Measurements from ENCODE around the gene ACSM6. TPM values are rescaled to one million over a fixed set of nuclear protein-coding genes. Genes with fewer than 3 reads are reported as not detected.

The ACSM6 gene
- polyA plus RNA-seq, 4 donors: 0.07 TPM; not detected in 3

GRCh38 chr10:95262763-95263518 is 68.9 kb downstream of the ACSM6 start:
- 65 to 80% (median 66%) methylated on average over 5 of the region's 5 CpGs for WGBS, 3 donors
- H3K27ac ChIP-seq (ENCODE audit: low read depth in 1 of 3, low read length in 2 of 3): no peak overlapping the region
- no peak for DNase-seq
- peaks cover 0 to 4% of the 10 kb centered on the region in 2 donors for H3K9me3 ChIP-seq (ENCODE audit: control insufficient read depth in 2 of 2, insufficient read depth in 1 of 2, low read depth in 1 of 2, low read length in 1 of 2)
- H3K36me3 ChIP-seq (ENCODE audit: control insufficient read depth in 3 of 3, insufficient read depth in 2 of 3, low read depth in 1 of 3, low read length in 3 of 3): peaks cover 2 to 60% (median 6%) of the 10 kb centered on the region in 3 donors
- H3K4me1 ChIP-seq (ENCODE audit: control insufficient read depth in 3 of 3, insufficient read depth in 2 of 3, low read depth in 1 of 3, low read length in 2 of 3): peaks cover 0 to 46% (median 14%) of the 10 kb centered on the region in 3 donors
- H3K27me3 ChIP-seq (ENCODE audit: control insufficient read depth in 3 of 3, insufficient read depth in 3 of 3, low read length in 3 of 3): no peaks in the 10 kb centered on the region
- H3K4me3 ChIP-seq (ENCODE audit: low read depth in 1 of 3, low read length in 3 of 3): no peak overlapping the region
- no peak for FAIRE-seq

GRCh38 chr10:95263864-95264226 is 69.8 kb downstream of the ACSM6 start:
- no peaks in the 10 kb centered on the region for H3K27me3 ChIP-seq (ENCODE audit: control insufficient read depth in 3 of 3, insufficient read depth in 3 of 3, low read length in 3 of 3)
- peaks cover 0 to 55% (median 14%) of the 10 kb centered on the region in 3 donors for H3K4me1 ChIP-seq (ENCODE audit: control insufficient read depth in 3 of 3, insufficient read depth in 2 of 3, low read depth in 1 of 3, low read length in 2 of 3)
- 80 to 98% (median 83%) methylated on average over 6 to 7 of the region's 7 CpGs for WGBS, 3 donors
- FAIRE-seq: no peak
- peaks cover 2 to 63% (median 3%) of the 10 kb centered on the region in 3 donors for H3K36me3 ChIP-seq (ENCODE audit: control insufficient read depth in 3 of 3, insufficient read depth in 2 of 3, low read depth in 1 of 3, low read length in 3 of 3)
- DNase-seq: no peak
- no peaks in the 10 kb centered on the region for H3K9me3 ChIP-seq (ENCODE audit: control insufficient read depth in 2 of 2, insufficient read depth in 1 of 2, low read depth in 1 of 2, low read length in 1 of 2)
- peak overlapping the region in 2 of 3 donors; percentile 62 to 93 for H3K27ac ChIP-seq (ENCODE audit: low read depth in 1 of 3, low read length in 2 of 3)
- no peak overlapping the region for H3K4me3 ChIP-seq (ENCODE audit: low read depth in 1 of 3, low read length in 3 of 3)

GRCh38 chr10:95264227-95265051 is 70.4 kb downstream of the ACSM6 start:
- H3K27me3 ChIP-seq (ENCODE audit: control insufficient read depth in 3 of 3, insufficient read depth in 3 of 3, low read length in 3 of 3): no peaks in the 10 kb centered on the region
- H3K4me3 ChIP-seq (ENCODE audit: low read depth in 1 of 3, low read length in 3 of 3): no peak overlapping the region
- H3K36me3 ChIP-seq (ENCODE audit: control insufficient read depth in 3 of 3, insufficient read depth in 2 of 3, low read depth in 1 of 3, low read length in 3 of 3): peaks cover 2 to 66% (median 3%) of the 10 kb centered on the region in 3 donors
- no peaks in the 10 kb centered on the region for H3K9me3 ChIP-seq (ENCODE audit: control insufficient read depth in 2 of 2, insufficient read depth in 1 of 2, low read depth in 1 of 2, low read length in 1 of 2)
- 33 to 61% (median 55%) methylated on average over 6 of the region's 6 CpGs for WGBS, 3 donors
- peak; percentile 64 for DNase-seq
- FAIRE-seq: no peak
- H3K27ac ChIP-seq (ENCODE audit: low read depth in 1 of 3, low read length in 2 of 3): peak overlapping the region in 2 of 3 donors; percentile 62 to 93
- peaks cover 0 to 59% (median 14%) of the 10 kb centered on the region in 3 donors for H3K4me1 ChIP-seq (ENCODE audit: control insufficient read depth in 3 of 3, insufficient read depth in 2 of 3, low read depth in 1 of 3, low read length in 2 of 3)

GRCh38 chr10:95265572-95265971 is 71.5 kb downstream of the ACSM6 start:
- FAIRE-seq (no peak), DNase-seq (no peak)
- Histone ChIP-seq H3K4me3 (ENCODE audit: low read depth in 1 of 3, low read length in 3 of 3) (no peak overlapping the region), H3K27ac (ENCODE audit: low read depth in 1 of 3, low read length in 2 of 3) (peak overlapping the region in 2 of 3 donors; percentile 55 to 93), H3K9me3 (ENCODE audit: control insufficient read depth in 2 of 2, insufficient read depth in 1 of 2, low read depth in 1 of 2, low read length in 1 of 2) (no peaks in the 10 kb centered on the region), H3K4me1 (ENCODE audit: control insufficient read depth in 3 of 3, insufficient read depth in 2 of 3, low read depth in 1 of 3, low read length in 2 of 3) (peaks cover 0 to 56% (median 14%) of the 10 kb centered on the region in 3 donors), H3K36me3 (ENCODE audit: control insufficient read depth in 3 of 3, insufficient read depth in 2 of 3, low read depth in 1 of 3, low read length in 3 of 3) (peaks cover 5 to 67% (median 5%) of the 10 kb centered on the region in 3 donors), H3K27me3 (ENCODE audit: control insufficient read depth in 3 of 3, insufficient read depth in 3 of 3, low read length in 3 of 3) (no peaks in the 10 kb centered on the region)
- WGBS, 3 donors: 92 to 94% (median 92%) methylated on average over 8 of the region's 8 CpGs

- H3K9me3 ChIP-seq (ENCODE audit: control insufficient read depth in 2 of 2, insufficient read depth in 1 of 2, low read depth in 1 of 2, low read length in 1 of 2): no peaks in the 10 kb centered on the region
- FAIRE-seq (no peak), DNase-seq (peak; percentile 92 to 96)
- H3K27me3 ChIP-seq (ENCODE audit: control insufficient read depth in 3 of 3, insufficient read depth in 3 of 3, low read length in 3 of 3): no peaks in the 10 kb centered on the region
- peak overlapping the region; percentile 58 to 93 (median 92) for H3K27ac ChIP-seq (ENCODE audit: low read depth in 1 of 3, low read length in 2 of 3)
- H3K4me1 ChIP-seq (ENCODE audit: control insufficient read depth in 3 of 3, insufficient read depth in 2 of 3, low read depth in 1 of 3, low read length in 2 of 3): peaks cover 0 to 49% (median 10%) of the 10 kb centered on the region in 3 donors
- H3K36me3 ChIP-seq (ENCODE audit: control insufficient read depth in 3 of 3, insufficient read depth in 2 of 3, low read depth in 1 of 3, low read length in 3 of 3): peaks cover 5 to 61% (median 5%) of the 10 kb centered on the region in 3 donors
- 0 to 19% (median 6%) methylated on average over 1 of the region's 1 CpG for WGBS, 3 donors
- no peak overlapping the region for H3K4me3 ChIP-seq (ENCODE audit: low read depth in 1 of 3, low read length in 3 of 3)
Measured at GRCh38 chr10:95266674-95267095, 72.6 kb downstream of the ACSM6 start.

GRCh38 chr10:95267251-95267650 is 73.2 kb downstream of the ACSM6 start:
- H3K9me3 ChIP-seq (ENCODE audit: control insufficient read depth in 2 of 2, insufficient read depth in 1 of 2, low read depth in 1 of 2, low read length in 1 of 2): no peaks in the 10 kb centered on the region
- FAIRE-seq (no peak), DNase-seq (peak; percentile 52 to 70)
- H3K4me1 ChIP-seq (ENCODE audit: control insufficient read depth in 3 of 3, insufficient read depth in 2 of 3, low read depth in 1 of 3, low read length in 2 of 3): peaks cover 0 to 51% (median 10%) of the 10 kb centered on the region in 3 donors
- peak overlapping the region in 1 of 3 donors; percentile 93 for H3K27ac ChIP-seq (ENCODE audit: low read depth in 1 of 3, low read length in 2 of 3)
- 23 to 56% (median 43%) methylated on average over 3 of the region's 3 CpGs for WGBS, 3 donors
- peaks cover 3 to 57% (median 5%) of the 10 kb centered on the region in 3 donors for H3K36me3 ChIP-seq (ENCODE audit: control insufficient read depth in 3 of 3, insufficient read depth in 2 of 3, low read depth in 1 of 3, low read length in 3 of 3)
- no peaks in the 10 kb centered on the region for H3K27me3 ChIP-seq (ENCODE audit: control insufficient read depth in 3 of 3, insufficient read depth in 3 of 3, low read length in 3 of 3)
- no peak overlapping the region for H3K4me3 ChIP-seq (ENCODE audit: low read depth in 1 of 3, low read length in 3 of 3)

GRCh38 chr10:95268438-95268837 is 74.4 kb downstream of the ACSM6 start:
- peaks cover 0 to 54% (median 15%) of the 10 kb centered on the region in 3 donors for H3K4me1 ChIP-seq (ENCODE audit: control insufficient read depth in 3 of 3, insufficient read depth in 2 of 3, low read depth in 1 of 3, low read length in 2 of 3)
- FAIRE-seq (no peak), DNase-seq (peak in 1 of 2 donors; percentile 44)
- peaks cover 3 to 52% (median 5%) of the 10 kb centered on the region in 3 donors for H3K36me3 ChIP-seq (ENCODE audit: control insufficient read depth in 3 of 3, insufficient read depth in 2 of 3, low read depth in 1 of 3, low read length in 3 of 3)
- peak overlapping the region; percentile 34 to 93 (median 81) for H3K27ac ChIP-seq (ENCODE audit: low read depth in 1 of 3, low read length in 2 of 3)
- no peaks in the 10 kb centered on the region for H3K9me3 ChIP-seq (ENCODE audit: control insufficient read depth in 2 of 2, insufficient read depth in 1 of 2, low read depth in 1 of 2, low read length in 1 of 2)
- 65 to 81% (median 78%) methylated on average over 12 of the region's 12 CpGs for WGBS, 3 donors
- no peak overlapping the region for H3K4me3 ChIP-seq (ENCODE audit: low read depth in 1 of 3, low read length in 3 of 3)
- no peaks in the 10 kb centered on the region for H3K27me3 ChIP-seq (ENCODE audit: control insufficient read depth in 3 of 3, insufficient read depth in 3 of 3, low read length in 3 of 3)
